GM20000 (cell line): ENCODE results near the gene DHFR.

Experiments used
- DNase-seq: peaks from one replicate; pipeline ENCODE4 v3.0.0; 2012; ENCODE audit warnings: low spot score
- TF ChIP-seq, protein P1 (sequence below): IDR thresholded peaks from 2 replicates; pipeline ENCODE4 v1.5.1; 2012; ENCODE audit warnings: mild to moderate bottlenecking, control low read depth; ENCODE audit errors: extremely low read depth, missing control alignments

The DHFR gene

DNA sequence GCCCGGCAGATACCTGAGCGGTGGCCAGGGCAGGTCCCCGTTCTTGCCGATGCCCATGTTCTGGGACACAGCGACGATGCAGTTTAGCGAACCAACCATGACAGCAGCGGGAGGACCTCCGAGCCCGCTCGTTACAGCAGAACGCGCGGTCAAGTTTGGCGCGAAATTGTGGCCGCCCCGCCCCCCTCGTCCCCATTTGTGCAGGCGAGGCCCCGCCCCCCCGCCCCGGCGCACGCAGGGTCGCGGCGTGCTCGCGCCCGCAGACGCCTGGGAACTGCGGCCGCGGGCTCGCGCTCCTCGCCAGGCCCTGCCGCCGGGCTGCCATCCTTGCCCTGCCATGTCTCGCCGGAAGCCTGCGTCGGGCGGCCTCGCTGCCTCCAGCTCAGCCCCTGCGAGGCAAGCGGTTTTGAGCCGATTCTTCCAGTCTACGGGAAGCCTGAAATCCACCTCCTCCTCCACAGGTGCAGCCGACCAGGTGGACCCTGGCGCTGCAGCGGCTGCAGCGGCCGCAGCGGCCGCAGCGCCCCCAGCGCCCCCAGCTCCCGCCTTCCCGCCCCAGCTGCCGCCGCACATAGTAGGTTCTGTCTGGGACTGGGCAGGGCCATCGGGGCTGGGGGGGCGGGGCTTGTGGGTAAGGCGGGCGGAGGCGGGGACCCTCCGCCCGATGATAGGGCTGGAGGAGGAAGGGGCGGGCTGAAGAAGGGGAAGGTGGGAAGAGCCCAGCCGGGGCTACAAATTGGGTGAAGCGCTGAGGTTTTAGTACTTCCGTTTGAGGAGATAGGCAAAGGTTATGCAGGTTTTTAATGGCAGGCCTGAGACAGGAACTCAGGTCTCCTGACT is at the start of gene DHFR, which contains the start of gene MSH3:
Gene DHFR (minus strand): TSS at position 593 of the 840 bp plus-strand sequence. CDS start 494 bp downstream, at position 99.
Gene MSH3 (plus strand): TSS at position 262 of the 840 bp plus-strand sequence. CDS start 76 bp downstream, at position 338.
- DNase-seq: peak; percentile 95
- TF ChIP-seq, protein P1, sequence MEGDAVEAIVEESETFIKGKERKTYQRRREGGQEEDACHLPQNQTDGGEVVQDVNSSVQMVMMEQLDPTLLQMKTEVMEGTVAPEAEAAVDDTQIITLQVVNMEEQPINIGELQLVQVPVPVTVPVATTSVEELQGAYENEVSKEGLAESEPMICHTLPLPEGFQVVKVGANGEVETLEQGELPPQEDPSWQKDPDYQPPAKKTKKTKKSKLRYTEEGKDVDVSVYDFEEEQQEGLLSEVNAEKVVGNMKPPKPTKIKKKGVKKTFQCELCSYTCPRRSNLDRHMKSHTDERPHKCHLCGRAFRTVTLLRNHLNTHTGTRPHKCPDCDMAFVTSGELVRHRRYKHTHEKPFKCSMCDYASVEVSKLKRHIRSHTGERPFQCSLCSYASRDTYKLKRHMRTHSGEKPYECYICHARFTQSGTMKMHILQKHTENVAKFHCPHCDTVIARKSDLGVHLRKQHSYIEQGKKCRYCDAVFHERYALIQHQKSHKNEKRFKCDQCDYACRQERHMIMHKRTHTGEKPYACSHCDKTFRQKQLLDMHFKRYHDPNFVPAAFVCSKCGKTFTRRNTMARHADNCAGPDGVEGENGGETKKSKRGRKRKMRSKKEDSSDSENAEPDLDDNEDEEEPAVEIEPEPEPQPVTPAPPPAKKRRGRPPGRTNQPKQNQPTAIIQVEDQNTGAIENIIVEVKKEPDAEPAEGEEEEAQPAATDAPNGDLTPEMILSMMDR: no peak

DNA sequence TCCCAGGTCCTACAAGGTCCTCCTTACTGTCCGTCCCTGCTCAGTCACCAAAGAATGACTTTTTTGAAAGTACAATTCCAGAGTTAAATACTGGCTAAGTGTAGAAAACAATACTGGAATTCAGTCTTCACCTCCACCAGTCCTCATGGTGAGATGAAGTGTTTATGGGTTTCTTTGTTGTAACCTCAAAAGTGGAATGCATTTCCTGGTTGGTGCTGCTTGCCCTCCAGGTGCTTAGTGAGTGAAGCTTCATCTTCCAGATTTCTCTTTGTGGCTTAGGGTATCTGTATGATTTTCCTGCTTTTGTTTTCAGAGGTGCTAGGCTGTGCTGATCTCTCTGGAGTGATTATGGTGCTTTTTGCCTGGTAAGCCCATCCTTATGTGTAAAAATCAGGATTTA is 49.4 kb upstream of the DHFR start:
- no peak for DNase-seq
- TF ChIP-seq, protein P1: no peak

DNA sequence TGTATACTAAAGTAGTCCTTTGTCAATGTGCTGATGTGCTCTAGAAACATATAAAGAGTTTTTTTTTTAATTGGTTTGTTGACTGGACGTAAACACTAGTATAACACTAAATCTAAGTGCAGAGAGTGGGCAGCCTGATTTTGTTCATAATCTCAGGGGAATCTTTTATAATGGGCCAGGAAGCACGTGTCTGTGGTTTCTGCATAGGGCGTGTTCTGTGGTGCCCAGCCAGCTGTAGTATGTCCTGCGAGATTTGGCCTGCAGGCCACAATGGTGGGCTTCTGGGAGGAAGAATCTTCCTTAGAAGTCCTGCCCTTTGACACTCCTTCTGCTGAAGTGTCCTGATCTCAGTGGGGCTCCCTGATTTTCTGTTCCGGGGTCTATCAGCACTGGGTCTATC is 49.0 kb upstream of the DHFR start:
- no peak for DNase-seq
- TF ChIP-seq, protein P1: no peak

DNA sequence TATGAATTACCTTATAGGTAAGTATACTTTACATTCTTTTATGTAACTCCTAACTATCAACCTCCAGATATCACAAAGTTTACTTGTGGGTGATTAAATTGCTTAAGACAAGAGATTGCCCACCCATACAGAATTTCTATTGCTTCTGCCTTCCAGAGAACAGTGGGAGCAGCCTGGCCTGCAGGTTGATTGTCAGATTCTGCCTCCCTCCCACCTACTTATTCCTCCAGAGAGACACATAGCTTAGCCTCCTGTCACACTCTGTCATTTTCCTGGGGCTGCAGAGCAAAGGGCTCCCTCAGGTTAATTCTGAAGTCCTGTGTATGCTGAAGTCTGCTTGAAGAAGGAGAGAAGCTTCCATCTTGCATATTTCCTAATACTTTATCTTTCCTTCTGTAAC is 48.5 kb upstream of the DHFR start:
- DNase-seq: no peak
- TF ChIP-seq, protein P1: no peak

DNA sequence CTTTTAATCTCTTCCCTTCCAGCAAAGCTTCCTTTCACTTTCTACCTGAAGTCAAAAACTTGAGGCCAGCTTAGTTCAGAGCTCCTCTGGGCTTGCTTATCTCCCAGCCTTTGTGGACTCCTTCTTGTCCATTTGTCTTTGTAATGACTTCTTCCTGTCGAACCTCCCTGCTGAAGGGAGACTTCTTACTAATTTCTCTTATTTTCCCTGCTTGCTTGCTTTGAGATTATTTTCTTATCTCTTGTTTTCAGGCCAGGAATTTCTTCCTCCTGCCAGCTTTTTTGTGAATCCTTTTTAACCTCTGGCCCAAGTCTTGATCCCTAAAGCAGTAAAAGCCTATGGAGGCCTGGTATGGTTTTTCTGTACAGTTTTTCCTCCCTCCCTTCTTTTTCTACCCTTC is 46.8 kb upstream of the DHFR start:
- DNase-seq: no peak
- TF ChIP-seq, protein P1: no peak

DNA sequence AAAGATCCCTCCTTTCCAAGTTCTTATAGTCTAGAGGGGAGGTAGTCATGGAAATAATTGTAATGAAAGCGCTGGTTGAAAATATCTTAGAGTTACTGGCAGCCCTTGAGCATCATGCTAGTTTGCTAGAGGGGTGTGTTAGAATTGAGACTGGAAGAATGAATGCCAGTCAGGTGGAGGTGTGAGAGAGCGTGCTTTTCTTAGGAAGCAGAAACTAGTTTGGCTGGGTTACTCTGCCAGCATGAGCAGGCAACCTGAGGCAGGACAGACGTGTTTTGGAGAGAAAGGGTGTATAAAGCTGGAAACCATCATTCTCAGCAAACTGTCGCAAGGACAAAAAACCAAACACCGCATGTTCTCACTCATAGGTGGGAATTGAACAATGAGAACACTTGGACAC is 43.6 kb upstream of the DHFR start:
- DNase-seq: no peak

DNA sequence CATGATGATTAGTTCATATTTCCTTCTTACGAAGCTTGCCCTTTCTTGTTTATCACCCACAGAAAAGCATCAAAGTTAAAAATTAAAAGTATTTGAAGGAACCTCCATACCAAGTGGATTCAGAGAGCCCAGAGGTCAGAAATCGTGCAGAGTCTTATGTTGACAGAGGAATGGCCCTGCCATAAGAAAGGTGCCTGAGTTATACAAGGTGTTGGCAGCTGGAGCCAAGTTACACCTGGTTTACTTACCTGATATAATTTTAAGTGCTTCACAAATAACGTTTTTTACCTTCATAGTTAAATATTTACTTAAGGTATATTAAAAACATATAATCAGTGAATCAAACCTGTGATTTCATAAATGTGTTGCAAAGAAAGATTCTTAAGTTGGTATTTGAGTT is 42.3 kb upstream of the DHFR start:
- DNase-seq: no peak
- TF ChIP-seq, protein P1: no peak

More for the DNA sequence above, 43.6 kb upstream of the DHFR start:
- TF ChIP-seq, protein P1: no peak
